ENCODE measurements around the gene HOOK1. TPM values are rescaled to one million over a fixed set of nuclear protein-coding genes. Genes with fewer than 3 reads are reported as not detected.

The HOOK1 gene
- total RNA-seq, 1 experiment from 2014 or later = 42.0 TPM

DNA sequence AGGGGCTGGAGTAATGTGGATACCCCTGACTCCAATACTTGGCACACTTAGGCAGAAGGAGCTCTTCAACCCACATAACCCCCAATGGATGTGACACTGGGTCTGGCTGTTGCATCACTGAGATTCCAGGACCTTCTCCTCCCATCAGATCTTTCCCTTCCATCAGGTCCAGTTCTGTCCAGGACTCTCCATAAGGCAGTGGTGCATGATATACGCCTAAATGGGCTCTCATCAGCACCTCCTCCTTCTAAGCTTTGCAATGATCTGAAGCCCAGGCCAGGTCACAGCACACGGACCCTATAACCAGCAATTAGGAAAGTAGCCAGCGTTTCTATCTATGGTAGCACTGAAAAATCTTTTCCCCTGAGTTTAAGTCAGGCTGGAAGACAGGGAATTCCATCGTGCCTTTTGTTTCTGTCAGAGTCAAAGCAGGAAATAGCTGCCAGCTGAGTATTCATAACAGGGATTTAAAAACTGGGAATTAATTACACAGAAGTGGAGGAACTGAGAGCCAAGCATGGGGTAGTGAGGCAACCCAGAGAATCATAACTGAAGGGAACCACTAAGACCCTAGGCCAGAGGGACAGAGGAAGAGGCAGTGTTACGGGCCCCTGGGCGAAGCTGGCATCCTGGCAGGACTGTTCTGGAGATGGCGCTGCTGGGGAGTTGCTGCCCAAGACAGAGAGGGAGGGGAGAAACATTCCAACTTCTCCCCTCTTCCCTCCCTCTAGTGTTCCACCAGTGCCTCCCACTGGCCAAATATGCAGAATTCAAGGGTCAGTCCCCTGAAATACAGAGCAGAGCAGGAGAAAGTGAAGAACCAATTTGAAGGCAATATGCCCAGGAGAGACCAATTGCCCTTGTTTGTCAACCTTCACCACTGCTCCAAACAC, 37.5 kb upstream of the HOOK1 start:
- H3K4me1 Mint-ChIP-seq = no peaks in the 10 kb centered on the region
- Histone ChIP-seq H2BK120ac (ENCODE audit: low read depth, low read length, poor library complexity, severe bottlenecking) (no peak overlapping the region), H3K56ac (ENCODE audit: insufficient read length, low read depth, low read length) (no peak overlapping the region), H2BK15ac (ENCODE audit: low read depth, low read length) (no peak overlapping the region), H4K91ac (ENCODE audit: insufficient read length, low read depth, low read length) (no peak overlapping the region), H3K27me3 (ENCODE audit: insufficient read depth, low read length) (no peaks in the 10 kb centered on the region), H3K18ac (ENCODE audit: insufficient read length, low read depth, low read length) (no peak overlapping the region), H4K8ac (replicated peaks; ENCODE audit: insufficient read length, low read depth, low read length) (no peak overlapping the region), H3K4me2 (ENCODE audit: insufficient read depth, insufficient read length, low read length) (no peak overlapping the region), H3K4ac (ENCODE audit: low read depth, low read length) (no peak overlapping the region), H2BK20ac (ENCODE audit: low read depth, low read length, poor library complexity, severe bottlenecking) (no peak overlapping the region), H3K9ac (ENCODE audit: extremely low read depth, insufficient read length, low read length) (no peak overlapping the region), H3K23ac (ENCODE audit: insufficient read length, low read depth, low read length) (no peak overlapping the region), H2BK5ac (ENCODE audit: insufficient read length, low read length) (no peak overlapping the region), H3K4me1 (ENCODE audit: insufficient read depth, low read length) (no peaks in the 10 kb centered on the region), H3K9me3 (ENCODE audit: control insufficient read depth, low read depth, low read length) (no peaks in the 10 kb centered on the region), H2AK5ac (ENCODE audit: insufficient read length, low read length) (peak overlapping the region; percentile 77), H3K79me1 (ENCODE audit: insufficient read depth, low read depth, low read length, poor library complexity, severe bottlenecking) (no peaks in the 10 kb centered on the region), H4K20me1 (ENCODE audit: control insufficient read depth, insufficient read depth, insufficient read length) (no peaks in the 10 kb centered on the region), H3K27ac (ENCODE audit: insufficient read length, low read depth, low read length) (no peak overlapping the region), H3K79me2 (ENCODE audit: insufficient read depth, low read length) (no peaks in the 10 kb centered on the region), H2BK12ac (ENCODE audit: insufficient read length, low read depth, low read length) (no peak overlapping the region), H2AFZ (ENCODE audit: low read length) (no peak overlapping the region), H3K23me2 (ENCODE audit: insufficient read length, low read depth, low read length, poor library complexity, severe bottlenecking) (no peaks in the 10 kb centered on the region), H3K14ac (ENCODE audit: insufficient read depth, low read length) (no peak overlapping the region), H3T11ph (ENCODE audit: low read length) (no peak overlapping the region), H4K5ac (ENCODE audit: insufficient read length, low read depth, low read length) (no peak overlapping the region)
- no peak overlapping the region for H3K27ac Mint-ChIP-seq
- DNase-seq = no peak
- H3K4me3 Mint-ChIP-seq = no peak overlapping the region
- WGBS (ENCODE audit: extremely low coverage, insufficient read length, low lambda C conversion rate) = no CpG with 5 or more reads among the region's 7 CpGs
- no peaks in the 10 kb centered on the region for H3K9me3 Mint-ChIP-seq
- no peaks in the 10 kb centered on the region for H3K27me3 Mint-ChIP-seq (ENCODE audit: low read depth)
- H3K36me3 Mint-ChIP-seq (ENCODE audit: insufficient read depth in 1 of 3, low read depth in 3 of 3) = no peaks in the 10 kb centered on the region
- TF ChIP-seq, protein P1, sequence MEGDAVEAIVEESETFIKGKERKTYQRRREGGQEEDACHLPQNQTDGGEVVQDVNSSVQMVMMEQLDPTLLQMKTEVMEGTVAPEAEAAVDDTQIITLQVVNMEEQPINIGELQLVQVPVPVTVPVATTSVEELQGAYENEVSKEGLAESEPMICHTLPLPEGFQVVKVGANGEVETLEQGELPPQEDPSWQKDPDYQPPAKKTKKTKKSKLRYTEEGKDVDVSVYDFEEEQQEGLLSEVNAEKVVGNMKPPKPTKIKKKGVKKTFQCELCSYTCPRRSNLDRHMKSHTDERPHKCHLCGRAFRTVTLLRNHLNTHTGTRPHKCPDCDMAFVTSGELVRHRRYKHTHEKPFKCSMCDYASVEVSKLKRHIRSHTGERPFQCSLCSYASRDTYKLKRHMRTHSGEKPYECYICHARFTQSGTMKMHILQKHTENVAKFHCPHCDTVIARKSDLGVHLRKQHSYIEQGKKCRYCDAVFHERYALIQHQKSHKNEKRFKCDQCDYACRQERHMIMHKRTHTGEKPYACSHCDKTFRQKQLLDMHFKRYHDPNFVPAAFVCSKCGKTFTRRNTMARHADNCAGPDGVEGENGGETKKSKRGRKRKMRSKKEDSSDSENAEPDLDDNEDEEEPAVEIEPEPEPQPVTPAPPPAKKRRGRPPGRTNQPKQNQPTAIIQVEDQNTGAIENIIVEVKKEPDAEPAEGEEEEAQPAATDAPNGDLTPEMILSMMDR (conservative IDR thresholded peaks at IDR 0.05) = peak; percentile 48; the same call in 2 of the 3 replicates

All from H9 (cell line).